Lower leg skin (tissue), 3 donors: ENCODE results near the gene GRAMD2B.

Experiments used
- CTCF ChIP-seq, 3 donors: fragments of 450-650 bp; IDR thresholded peaks; one replicate each; pipeline ENCODE4 v1.5.1; 2016; ENCODE audit warnings: antibody characterized with exemption in 3 of 3, mild to moderate bottlenecking in 3 of 3, moderate library complexity in 2 of 3
- POLR2A ChIP-seq, 2 donors: fragments of 450-650 bp; IDR thresholded peaks; one replicate each; pipeline ENCODE4 v1.6.1; 2016 to 2017; ENCODE audit warnings: antibody characterized with exemption in 2 of 2, mild to moderate bottlenecking in 1 of 2, moderate library complexity in 1 of 2

DNA sequence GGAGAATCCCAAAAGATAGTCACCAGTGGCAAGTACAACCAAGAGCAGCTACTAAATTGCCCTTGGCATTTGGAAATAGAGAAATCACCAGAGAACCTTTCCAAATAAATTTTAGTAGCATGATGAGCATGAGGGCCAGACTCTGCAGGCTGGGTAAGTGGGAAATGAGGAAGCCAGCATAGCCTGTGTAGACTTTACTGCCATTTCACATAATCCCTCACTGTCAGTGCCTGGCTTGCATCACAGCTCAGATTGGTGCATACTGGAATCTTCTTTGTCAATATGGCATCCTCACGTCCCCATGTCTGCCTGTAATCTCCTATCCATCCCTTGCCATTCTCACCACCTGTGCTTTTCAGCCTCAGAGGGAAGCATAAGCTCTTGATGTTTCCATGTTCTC, 14.5 kb downstream of the GRAMD2B start:
- no peak for TF ChIP-seq CTCF (IDR thresholded peaks at IDR 0.05)
- no peak for TF ChIP-seq POLR2A (IDR thresholded peaks at IDR 0.05)
